ENCODE data around the gene SCUBE2. TPM values are rescaled to one million over a fixed set of nuclear protein-coding genes. Genes with fewer than 3 reads are reported as not detected.

SCUBE2 gene
- polyA plus RNA-seq, 3 donors = 10.0 to 72.2 (median 11.0) TPM

DNA sequence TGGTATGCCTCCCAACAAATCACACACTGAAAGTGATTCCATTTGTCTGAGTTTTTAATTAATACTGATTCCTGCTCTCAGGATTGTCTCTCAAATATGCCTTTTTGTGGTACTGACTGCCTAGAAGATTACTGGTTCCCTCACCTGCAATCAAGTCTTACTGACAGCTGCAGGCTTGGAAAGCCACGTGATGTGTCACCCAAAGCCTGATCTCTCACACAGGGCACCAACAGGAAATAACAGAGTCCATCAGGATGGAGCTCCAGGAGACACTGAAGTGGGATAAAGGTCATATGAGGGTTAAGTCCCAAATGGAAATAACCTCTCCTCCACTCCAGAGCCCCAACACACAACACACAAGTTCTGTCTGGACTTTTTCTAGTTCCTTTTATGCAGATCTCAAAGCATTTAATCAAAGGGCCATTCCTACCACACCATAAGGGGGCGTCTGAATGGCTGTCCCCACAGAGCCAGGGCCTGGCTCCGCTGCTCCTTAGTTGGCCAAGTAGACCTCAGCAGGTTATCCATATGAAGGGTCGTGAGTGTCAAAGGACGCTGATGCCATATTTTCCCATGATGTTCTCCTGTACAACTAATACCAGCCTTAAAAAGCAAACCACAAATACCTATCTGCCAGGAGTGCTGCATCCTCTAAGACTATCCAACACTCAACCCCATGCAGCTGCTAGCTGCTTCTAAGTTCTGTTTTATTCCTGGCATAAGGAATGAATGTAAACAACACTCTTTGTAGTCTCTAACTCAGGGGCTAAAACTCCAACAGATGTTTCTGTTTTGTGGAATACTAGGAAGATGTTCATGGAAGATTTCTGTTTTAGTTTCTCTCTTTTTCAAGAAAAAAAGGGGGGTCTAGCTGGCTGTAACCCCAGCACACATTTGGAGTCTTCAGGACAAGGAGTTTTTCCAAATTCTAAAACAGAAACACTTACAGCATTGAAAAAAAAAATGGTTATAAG, 13.0 kb downstream of the SCUBE2 start:
- no peak overlapping the region for H3K27ac ChIP-seq (ENCODE audit: low read depth, low read length)
- WGBS, 3 donors = 76 to 87% (median 78%) methylated on average over 5 of the region's 5 CpGs

DNA sequence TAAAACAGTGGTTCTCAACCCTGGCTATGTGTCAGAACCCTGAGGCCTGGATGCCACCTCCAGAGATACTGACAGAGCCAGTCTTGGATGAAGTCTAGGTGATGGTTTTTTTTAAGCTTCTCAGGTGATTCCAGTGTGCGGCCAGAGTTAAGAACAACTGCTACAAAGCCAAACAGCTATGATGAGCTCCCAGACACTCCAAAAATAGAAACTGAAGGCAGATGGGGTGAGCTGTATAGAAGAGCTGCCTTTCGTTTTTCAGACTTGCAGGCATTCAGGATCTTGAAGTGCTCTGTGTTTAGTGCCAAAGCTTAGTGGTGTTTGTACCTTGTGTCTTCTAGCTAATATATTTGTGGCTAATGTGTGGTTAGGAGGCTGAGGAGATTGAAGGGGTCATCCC, 14.2 kb downstream of the SCUBE2 start:
- no peak overlapping the region for H3K27ac ChIP-seq (ENCODE audit: low read depth, low read length)
- 81 to 86% (median 82%) methylated on average over 2 of the region's 2 CpGs for WGBS, 3 donors

DNA sequence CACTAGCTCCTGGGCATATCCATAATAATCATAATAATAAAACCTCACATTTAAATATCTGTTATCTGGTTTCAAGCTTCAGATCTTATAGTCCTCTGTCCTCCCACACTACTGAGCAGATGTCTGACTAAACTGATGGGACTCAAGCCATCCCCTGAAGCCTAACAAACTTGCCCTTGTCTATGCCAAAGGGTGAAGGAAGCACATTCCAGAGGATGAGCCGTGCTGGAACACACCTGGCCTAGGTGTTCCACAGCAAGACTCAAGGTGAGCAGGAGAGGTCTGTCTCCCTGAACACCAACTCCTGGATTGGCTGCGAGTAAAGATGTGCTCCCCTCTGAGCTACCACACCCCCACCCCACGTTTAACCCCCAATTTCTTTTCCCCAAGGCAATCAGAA, 14.7 kb downstream of the SCUBE2 start:
- no peak overlapping the region for H3K27ac ChIP-seq (ENCODE audit: low read depth, low read length)
- 69 to 73% (median 71%) methylated on average over 3 of the region's 3 CpGs for WGBS, 3 donors

DNA sequence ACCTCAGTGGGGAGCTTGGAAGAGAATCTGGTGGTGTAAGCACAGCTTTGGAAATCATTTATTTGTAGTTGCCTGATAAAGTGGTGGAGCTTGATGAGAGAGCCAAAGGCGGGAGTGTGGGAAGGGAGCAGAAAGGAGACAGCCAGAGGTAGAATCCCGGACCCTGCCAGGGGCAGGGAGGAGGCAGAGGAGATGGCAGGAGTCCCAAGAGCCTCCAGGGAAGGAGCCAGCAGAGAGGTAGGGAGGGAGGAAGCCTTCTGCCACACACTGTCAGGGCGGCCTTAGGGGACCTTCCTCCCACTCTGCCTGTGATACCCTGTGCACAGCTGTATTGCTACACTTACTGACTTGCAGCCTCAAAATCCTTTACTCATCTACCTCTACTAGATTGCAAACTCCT, 15.4 kb downstream of the SCUBE2 start:
- no peak overlapping the region for H3K27ac ChIP-seq (ENCODE audit: low read depth, low read length)
- WGBS, 3 donors = 73 to 86% (median 79%) methylated on average over 3 of the region's 3 CpGs

DNA sequence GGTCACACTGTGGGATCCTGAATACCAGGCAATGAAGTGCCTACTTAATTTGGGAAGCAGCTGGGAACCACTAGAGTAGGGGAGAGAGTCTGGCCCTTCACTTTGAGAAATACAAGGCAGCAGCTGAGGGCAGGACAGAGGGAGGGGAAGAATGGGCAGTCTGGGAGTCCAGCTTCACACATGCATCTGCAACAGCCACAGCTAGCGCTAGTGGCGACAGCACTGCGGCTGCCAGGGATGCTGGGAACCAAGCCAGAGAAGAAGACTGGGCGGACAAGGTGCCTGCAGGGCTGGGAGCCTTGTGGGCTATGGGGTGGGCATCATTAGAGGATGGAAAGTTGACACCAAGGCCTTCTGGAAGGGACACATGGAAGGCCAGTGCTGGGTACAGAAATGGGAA, 15.8 kb downstream of the SCUBE2 start:
- no peak overlapping the region for H3K27ac ChIP-seq (ENCODE audit: low read depth, low read length)
- 45 to 84% (median 65%) methylated on average over 4 of the region's 4 CpGs for WGBS, 3 donors

DNA sequence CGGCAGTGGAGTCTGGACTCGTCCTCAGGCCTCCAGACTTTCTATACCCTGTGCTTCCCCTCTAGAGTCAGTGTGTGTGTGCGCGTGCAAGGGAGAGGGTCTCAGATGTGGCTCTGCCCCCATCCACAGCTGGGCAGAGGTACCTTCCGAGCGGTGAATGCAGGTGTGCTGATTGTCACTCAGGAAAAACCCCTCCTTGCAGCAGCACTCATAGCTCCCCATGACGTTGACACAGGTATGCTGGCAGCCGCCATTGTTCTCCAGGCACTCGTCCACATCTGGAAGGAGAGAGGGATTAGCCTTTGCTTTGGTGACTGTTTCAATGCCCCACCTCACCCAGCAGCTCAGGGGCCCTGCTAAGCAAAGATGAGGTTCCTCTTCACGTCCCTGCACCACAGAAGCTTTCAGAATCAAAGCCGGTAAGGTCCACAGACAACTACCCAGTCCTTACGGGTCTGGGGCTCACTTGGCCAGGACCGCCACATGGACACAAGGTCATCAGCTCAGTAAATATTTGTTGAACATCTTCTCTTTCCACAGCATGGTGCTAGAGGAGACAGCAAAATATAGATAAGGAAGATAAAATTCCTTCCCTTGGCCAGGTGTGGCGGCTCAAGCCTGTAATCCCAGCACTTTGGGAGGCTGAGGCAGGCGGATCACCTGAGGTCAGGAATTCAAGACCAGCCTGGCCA, 16.9 kb downstream of the SCUBE2 start:
- H3K27ac ChIP-seq (ENCODE audit: low read depth, low read length) = no peak overlapping the region
- 87 to 91% (median 87%) methylated on average over 15 of the region's 15 CpGs for WGBS, 3 donors

DNA sequence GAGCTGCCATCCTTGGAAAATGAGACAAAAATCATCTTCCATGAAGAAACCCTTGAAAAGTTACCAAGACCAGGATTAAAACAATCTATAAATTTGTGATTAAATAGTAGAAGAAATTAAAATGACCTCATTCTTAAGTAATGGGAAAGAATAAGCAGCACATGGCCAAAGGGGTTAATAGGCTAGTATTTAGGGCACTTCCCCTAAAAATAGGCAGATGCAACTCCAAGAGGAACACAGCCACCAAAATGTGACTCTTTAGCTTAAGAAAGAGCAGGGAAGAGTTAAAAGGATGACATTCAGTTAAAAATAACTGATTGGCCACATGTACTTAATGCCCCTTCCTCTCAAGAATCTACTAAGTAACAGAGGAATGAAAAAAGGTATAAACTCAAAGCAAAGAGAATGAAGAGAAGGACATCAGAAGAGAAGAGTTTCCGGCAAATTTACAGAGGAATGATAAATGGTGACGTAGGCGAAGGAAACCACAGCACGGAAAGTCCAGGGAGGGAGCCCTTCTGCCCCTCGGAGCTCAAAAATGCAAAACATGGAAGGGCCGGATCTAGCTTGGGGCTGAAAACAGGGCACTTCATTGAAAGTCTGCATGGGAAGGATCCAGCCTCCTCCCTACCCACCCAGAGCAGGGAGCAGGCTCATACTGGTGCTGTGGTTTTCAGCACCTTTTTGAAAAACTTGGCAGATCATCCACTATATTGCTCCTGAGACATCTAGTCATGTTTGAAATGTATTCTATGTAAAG, 17.8 kb downstream of the SCUBE2 start:
- WGBS, 3 donors = 87 to 94% (median 90%) methylated on average over 6 of the region's 6 CpGs
- H3K27ac ChIP-seq (ENCODE audit: low read depth, low read length) = no peak overlapping the region

DNA sequence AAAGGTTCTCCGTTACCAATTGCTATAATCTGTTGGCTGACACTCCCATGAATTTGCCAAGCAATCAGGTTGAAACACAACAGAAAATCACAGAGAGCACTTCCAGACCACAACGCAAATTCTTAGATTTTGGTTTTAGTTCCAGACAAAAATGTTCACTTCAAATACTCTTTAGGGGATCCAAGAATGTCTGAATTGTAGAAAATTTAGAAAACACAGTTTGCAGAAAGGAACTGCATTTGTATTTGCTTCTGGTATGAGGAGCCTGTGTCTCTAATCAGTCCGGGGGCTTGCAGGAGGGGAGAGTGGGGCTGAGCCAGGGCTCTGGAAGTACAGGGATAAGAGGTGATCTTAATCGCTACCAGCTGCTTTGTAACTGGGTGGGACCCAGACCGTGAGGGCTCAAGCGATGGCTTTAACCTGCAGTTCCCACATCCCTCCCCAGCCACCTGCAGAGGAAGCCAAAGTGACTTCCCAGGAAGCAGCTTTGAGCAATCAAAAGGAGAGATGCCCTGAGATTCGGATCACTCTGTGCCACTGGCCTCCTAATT, 18.7 kb downstream of the SCUBE2 start:
- 67 to 75% (median 71%) methylated on average over 7 of the region's 7 CpGs for WGBS, 3 donors
- no peak overlapping the region for H3K27ac ChIP-seq (ENCODE audit: low read depth, low read length)

DNA sequence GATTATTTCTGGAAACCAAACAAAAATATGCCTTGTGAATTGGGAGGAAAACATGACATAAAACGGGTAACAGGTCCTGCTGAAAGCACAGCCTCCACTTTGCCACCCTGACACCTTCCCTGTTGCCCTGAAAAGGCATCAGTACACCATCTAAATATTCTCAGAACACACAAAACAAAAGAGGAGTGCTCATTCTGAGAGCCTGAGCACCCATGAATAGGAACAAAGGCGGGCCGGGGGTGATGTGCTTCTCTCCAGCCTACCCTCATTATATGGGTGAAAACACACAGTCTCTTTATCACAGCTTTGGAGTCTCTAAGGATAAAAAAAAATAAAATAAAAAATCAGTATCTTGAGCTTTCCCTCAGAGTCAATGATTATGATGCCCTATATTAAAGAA, 19.7 kb downstream of the SCUBE2 start:
- WGBS, 3 donors = 91 to 93% (median 92%) methylated on average over 3 of the region's 3 CpGs
- no peak overlapping the region for H3K27ac ChIP-seq (ENCODE audit: low read depth, low read length)

DNA sequence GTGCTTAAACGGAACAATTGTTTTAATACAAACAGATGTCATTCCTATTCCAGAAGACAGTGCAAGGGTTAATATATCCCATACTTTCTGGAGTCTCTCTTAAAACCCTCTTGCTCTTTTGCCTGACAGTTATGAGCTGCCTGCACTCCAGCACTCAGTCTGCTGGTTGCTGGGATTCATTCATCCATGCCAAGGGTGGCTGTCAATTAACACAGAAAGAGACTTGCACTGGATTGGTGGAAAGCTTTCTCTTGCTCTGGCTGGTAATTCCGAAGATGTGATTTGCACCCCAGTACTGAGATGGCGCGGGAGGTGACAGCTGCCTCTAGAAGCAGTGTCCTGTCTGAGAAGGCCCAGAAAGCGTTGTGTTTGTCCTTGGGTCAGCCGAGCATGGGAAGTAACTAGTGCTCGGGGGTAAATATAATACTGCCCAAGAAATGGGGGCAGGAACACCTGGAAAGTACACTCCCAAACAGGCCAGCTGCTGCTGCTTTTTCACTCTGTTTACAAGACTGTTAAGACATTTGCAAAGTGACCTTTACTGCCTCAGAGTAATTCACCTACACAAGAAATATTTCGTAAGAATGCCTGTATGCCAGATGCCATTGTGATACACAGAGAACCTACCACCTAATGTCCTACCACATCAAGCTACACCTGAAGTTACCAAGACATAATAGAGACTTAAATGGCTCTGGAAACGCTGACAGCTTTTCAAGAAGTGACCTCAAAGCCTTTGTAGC, 20.5 kb downstream of the SCUBE2 start:
- 54 to 94% (median 88%) methylated on average over 9 of the region's 9 CpGs for WGBS, 3 donors
- H3K27ac ChIP-seq (ENCODE audit: low read depth, low read length) = no peak overlapping the region

DNA sequence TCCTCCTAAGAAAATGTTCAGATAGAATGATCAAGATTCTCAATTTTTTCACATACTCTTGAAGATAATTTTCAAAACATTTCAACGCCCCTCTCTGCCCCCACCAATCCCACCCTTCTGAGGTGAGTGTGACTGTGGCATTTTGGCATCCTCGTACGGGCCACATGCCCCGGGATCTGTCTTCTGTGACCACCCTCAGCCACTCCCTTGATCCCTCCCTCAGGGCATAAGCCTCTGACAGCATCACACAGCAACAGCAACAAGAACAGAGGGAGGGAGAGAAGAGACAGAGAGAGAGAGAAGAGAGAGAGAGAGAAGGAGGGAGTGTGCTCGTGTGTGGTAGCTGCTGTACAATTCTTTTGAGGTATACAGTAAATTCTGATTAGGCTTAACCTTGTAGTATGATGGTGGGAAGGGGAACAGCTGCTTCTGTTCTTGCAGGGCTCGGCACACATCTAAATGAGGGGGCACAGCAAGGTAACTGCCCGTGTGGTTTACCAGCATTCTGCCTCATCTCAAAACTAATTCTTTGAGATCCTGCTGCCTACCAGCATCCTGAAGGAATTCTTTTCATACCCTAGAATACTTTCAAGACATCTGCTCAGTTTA, 21.4 kb downstream of the SCUBE2 start:
- 54 to 88% (median 87%) methylated on average over 7 of the region's 7 CpGs for WGBS, 3 donors
- no peak overlapping the region for H3K27ac ChIP-seq (ENCODE audit: low read depth, low read length)

DNA sequence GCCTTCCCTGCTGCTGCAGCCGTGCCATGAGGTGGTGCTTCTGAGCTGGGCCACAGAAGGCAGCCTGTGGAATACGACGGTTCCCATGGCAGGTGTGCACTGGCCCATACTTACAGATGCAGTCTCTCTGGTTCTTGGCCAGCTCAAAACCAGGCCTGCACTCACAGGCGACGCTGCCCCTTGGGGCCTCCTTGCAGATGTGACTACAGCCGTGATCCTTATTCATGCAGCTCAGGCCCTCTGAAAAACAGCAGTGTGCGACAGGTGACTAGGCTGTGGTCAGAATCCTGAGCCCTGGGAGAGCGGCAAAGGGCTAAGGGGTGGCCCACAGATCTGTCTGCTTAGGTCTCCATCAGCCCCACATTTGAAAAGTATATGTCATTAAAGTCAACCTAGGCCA, 22.1 kb downstream of the SCUBE2 start:
- WGBS, 3 donors = 73 to 95% (median 95%) methylated on average over 8 of the region's 8 CpGs
- no peak overlapping the region for H3K27ac ChIP-seq (ENCODE audit: low read depth, low read length)

DNA sequence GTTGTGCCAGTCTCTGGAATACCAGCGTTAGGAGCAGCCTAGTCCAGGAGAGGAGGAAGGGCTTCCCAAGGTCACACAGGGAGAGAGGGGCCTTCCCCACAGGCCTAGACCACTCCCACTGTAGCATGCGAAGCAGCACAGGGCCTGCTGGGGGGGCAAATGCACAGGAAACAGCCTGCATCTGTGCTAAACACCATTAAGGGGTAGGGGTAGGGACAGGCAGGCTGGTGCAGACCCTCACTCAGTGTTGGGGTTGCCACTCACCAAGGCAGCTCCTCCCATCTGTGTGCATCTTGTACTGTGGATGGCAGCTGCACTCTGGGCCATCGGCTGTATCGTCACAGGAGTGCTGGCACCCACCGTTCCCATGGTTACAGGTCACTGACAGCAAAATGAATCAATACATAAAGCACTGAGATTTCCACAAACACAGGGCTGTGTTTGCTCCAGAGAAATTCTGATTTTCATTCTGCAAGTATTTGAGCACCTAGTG, 24.9 kb downstream of the SCUBE2 start:
- 31 to 89% (median 86%) methylated on average over 5 of the region's 5 CpGs for WGBS, 3 donors
- H3K27ac ChIP-seq (ENCODE audit: low read depth, low read length) = no peak overlapping the region

DNA sequence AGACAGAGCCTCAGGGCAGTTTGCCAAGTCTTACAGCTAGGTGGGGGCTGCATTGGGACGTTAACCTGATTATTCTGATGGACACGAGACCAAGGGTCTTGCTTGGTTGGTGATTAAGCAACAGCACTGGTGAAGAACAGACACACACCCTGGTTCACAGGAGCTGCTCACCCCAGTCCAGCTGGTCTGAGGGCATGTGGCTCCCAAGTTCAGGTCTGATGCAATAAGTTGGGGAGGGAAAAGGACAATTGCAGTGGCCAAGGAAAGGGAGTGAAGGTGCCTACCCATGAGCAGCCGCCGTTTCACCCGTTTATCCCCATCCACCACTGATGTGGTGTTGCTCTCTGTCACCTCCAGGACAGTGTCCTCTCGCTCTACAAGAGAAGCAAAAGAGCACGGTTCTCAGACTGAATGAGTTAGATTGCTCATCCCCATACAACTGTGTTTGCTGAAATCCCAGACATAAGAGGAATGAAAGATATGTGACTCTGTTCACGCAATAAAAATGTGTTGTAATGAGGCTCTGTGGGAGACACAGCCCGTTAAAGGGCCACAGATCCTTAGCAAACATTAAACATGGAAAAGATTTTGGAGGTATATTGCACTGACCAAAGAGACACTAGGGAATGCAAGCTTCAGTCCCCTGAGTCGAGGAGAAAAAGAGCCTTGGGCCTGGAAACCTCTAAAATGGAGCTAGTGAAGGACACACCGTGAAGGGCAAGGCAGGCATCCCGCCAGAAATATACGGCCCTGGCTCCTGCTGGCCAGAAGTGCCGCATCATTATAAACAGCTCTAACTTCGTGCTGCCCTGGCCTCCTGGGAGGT, 25.6 kb downstream of the SCUBE2 start:
- WGBS, 3 donors = 68 to 88% (median 80%) methylated on average over 15 of the region's 15 CpGs
- no peak overlapping the region for H3K27ac ChIP-seq (ENCODE audit: low read depth, low read length)

DNA sequence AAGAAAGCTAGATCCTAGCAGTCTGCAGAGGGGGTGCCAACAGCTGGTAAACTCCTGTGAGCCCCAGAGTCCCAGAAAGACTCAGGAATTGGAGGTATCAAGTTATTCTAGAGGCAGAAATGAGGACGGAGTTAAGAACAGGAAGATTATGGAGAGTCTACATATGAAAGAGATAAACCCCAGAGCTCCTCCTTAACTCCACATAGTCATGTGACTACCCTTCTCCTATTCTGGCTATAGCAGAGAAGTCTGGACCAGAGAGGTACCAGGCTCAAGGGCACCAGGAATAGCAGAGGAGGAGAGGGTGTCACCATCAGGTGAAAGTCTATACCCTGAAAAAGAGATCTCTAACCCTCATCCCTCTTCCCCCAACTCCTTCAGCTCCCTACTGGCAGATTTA, 29.6 kb downstream of the SCUBE2 start:
- no peak overlapping the region for H3K27ac ChIP-seq (ENCODE audit: low read depth, low read length)
- 75 to 86% (median 76%) methylated on average over 1 of the region's 1 CpG for WGBS, 3 donors

DNA sequence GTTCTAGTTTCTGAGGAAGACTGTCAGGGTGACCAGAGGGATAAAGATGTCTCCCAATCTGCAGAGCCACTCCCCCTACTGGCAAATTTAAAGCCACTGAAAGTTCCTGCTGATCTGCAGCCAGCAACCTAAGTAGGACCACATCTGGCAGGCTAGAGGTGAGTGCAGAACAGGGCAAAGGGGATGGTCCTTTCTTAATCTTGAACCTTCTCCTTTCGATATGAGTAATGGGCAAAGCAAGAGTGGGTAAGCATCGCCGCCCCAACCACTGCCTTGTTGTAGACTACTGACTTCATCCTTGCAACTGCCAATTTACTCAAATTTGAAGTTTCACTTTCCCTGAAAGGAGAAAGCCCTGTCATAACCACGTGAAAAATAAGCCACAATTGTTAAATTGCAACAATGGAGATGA, 30.7 kb downstream of the SCUBE2 start:
- 60 to 86% (median 76%) methylated on average over 4 of the region's 4 CpGs for WGBS, 3 donors

DNA sequence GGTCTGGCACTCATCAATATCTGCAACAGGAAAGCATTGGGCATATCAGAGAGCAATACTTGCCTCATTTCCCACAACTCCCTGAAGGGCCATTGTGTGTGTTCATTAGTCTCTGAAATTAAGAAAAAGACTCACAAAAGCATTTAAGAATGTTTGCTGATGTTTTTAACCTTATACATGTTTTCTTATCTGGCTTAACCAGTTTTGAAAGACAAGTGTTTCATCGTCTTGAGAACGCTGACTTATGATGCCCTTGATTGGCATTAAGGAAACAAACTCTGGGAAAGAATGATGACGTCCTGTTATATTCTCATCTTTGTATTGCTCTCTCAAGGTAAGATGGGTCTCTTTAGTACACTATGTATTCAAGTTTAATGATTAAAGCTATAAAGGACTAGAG, 32.0 kb downstream of the SCUBE2 start:
- no peak overlapping the region for H3K27ac ChIP-seq (ENCODE audit: low read depth, low read length)

More for the DNA sequence above, 30.7 kb downstream of the SCUBE2 start:
- no peak overlapping the region for H3K27ac ChIP-seq (ENCODE audit: low read depth, low read length)

More for the DNA sequence above, 32.0 kb downstream of the SCUBE2 start:
- WGBS, 3 donors = 74 to 93% (median 85%) methylated on average over 3 of the region's 3 CpGs

Measured in adipose tissue (tissue), 3 donors.